HG03135 (cell line): ENCODE measurements around the gene TMEFF1.
"Not testable (repeated sequence)": the region's sequence is repeated elsewhere in the genome, so short reads cannot be mapped to it uniquely, and the experiment has no call there.

ENCODE experiments used
- ATAC-seq: cut with Tn5 transposase; IDR thresholded peaks from one replicate; pipeline ENCODE4 v1.9.1; 2021; ENCODE audit warnings: mild to moderate bottlenecking, moderate library complexity; ENCODE audit not compliant: unreplicated experiment

TMEFF1 gene

DNA sequence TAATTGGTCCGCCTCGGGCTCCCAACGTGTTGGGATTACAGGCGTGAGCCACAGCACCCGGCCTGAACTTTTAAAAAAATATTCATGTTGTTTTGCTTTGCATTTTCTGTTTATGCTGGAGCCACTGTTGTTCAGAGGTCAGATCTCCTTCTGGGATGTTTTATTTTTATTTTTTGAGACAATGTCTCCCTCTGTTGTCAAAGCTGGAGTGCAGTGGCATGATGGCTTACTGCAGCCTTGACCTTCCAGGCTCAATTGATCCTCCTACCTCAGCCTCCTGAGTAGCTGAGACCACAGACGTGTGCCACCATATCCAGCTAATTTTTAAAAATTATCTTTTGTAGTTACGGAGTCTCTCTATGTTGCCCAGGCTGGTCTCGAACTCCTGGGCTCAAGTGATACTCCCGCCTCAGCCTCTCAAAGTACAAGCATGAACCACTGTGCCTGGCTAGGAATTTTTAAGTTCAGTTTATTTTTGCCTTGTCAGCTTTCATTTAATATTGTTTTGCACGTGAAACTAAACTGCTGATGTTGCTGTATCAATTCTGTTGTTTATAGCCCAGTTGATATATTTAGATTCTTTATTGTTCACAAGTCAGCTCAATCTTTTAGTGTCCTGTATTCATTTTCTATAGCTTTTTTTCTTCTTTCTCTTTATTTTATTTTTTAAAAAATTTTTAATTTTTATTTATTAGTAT, 13.7 kb downstream of the TMEFF1 start:
- no peak for ATAC-seq

DNA sequence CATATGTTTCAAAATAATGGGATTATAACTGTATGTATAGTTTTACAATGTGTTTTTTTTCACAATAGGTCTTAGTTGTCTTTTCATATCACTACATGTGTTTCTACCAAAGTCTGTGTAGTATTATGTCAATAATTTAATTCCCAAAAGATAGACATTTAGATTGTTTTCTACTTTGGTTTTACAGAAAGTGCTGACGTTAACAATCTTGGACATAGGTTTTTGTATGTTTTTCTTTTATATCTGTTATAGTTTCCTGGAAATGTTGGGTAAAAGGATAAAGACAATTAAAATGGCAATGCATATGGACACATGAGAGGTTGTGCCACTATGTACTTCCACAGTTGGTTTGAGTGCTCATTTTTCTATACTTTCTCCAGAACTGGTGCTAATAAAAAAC, 15.2 kb downstream of the TMEFF1 start:
- no peak for ATAC-seq

DNA sequence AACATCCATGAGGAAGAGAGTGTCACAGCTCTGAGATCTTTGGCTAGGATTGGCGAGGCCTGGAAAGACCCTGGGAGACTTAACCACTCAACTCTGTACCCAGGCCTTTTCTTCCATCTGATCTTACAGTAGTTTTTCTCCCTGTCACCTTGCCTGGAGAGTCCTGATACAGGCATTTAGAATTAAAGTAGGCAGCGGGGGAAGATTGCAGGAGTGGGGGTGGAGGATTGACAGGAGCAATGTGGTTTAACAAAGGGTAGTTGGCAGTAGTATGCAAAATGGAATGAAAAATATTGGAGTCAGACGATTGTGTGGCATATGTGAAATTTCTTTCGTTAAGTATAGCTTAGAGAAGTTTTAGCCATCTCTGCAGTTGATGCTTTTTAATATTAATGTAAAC, 16.9 kb downstream of the TMEFF1 start:
- ATAC-seq: no peak

DNA sequence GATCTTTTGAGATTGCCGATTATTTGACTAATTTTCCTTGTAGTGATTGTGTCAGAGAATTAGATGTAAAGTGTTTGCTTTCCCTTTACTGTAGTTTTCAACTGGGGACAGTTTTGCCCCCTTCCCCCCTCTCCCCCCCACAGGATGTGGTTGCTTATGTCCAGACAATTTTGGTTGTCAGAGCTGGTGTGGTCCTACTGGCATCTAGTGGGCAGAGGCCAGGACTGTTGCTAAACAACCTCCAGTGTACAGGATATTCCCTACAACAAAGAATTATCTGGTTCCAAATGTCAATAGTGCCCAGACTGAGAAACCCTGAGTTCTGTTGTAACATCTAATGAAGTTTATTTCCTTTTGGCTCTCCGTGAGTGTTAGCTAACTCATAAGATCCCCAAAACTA, 20.0 kb downstream of the TMEFF1 start:
- no peak for ATAC-seq

DNA sequence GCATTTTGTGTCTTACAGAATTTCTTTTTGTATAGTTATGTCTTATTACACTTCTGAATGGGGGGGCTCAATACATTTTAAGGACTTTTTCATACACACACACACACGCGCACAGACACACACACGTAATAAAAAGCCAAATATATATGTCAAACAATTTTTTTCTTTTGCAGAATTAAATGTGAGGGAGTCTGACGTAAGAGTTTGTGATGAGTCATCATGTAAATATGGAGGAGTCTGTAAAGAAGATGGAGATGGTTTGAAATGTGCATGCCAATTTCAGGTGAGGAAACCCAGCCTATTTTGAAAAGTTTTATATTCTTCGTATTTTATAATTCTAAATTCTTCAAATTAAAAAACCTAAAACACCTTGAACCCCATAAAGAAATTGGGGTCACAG, 25.6 kb downstream of the TMEFF1 start:
- ATAC-seq: no peak

DNA sequence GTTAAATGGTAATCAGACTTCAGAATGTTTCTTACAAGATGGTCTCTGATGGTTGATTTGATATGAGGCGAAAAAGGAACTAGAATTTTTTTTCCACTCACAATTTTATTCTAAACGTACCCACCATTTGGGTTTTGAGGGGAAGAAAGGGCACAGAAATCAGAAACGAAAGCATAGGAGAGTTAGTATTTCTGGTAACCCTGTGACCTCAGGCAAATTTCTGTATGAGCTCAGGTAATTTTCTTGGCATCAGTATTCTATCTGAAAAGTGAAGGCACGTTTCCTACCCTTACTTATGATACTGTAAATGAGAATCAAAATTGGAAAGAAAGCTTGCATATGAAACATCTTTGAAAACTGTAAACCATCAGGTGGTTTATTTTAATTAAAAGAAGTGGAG, 26.5 kb downstream of the TMEFF1 start:
- ATAC-seq: no peak

DNA sequence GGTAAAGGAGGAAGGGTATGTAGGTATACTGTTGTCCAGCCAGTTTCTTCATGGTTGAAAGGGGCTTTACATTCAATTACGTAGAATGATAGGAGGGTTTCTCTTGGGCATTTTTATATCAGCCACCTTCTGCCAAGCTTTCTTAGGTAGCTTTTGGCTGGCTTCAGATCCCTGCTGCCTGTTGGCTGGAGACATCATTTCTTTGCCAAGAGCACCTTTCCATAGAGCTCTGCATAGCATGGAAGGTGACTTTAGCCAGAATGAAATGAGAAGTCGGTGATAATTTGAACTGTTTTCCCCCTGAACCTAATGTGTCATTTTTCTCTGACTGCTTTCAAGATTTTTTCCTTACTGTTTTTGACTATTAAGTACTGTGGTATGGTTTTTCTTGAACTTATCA, 26.9 kb downstream of the TMEFF1 start:
- ATAC-seq: no peak

DNA sequence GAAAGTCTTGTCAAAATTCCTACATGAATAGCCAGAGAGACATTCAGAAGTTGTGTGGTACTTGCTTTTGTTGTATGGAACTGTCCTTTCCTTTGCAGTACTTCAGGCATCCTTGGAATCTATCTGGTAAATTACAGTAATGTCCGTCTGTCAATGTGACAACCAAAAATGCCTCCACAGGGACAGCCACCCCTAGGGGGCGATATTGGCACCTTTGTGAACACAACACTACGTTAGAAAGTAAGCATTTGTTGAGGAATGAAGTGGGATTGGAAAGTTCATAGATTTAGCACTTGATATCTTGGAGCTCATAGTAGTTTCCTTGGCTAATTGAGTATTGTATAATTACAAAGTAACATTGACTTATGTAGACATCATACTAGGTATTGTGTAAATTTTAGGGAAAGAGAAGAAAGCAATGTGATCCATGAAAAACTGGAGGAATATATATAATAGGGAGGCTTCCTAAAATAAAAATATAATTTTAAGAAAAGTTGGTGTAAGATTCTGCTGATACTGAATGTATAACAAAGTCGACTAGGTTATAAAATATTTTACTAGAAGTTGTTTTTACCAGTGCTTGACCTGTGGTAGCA, 32.7 kb downstream of the TMEFF1 start:
- no peak for ATAC-seq

DNA sequence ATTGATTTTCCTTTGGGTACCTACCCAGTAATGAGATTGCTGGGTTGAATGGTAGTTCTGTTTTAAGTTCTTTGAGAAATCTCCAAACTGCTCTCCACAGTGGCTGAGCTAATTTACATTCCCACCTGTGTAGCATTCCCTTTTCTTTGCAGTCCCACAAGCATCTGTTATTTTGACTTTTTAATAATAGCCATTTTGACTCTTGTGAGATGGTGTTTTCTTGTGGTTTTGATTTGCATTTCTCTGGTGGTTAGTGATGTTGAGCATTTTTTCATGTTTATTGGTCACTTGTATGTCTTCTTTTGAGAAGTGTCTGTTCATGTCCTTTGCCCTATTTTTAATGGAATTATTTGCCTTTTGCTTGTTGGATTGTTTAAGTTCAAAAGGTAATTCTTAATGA, 34.4 kb downstream of the TMEFF1 start:
- ATAC-seq: not testable (repeated sequence)

DNA sequence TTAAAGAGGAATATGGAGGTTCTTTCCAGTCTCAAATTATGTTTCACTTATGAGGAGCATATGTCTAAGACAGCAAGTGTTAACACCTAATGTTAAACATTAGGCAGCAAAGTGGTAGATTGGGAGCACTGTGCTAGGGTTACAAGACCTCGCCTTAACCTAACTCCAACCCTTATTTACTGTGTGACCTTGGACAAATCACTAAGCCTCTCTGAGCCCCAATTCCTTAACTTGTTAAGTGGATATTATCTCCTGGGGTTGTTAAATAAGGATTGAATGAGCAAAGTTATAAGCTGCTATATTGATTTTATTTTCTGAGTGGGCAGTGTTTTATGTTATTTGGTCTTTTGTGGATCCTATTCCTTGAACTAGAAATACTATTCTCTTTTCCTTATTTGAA, 38.3 kb downstream of the TMEFF1 start:
- no peak for ATAC-seq

DNA sequence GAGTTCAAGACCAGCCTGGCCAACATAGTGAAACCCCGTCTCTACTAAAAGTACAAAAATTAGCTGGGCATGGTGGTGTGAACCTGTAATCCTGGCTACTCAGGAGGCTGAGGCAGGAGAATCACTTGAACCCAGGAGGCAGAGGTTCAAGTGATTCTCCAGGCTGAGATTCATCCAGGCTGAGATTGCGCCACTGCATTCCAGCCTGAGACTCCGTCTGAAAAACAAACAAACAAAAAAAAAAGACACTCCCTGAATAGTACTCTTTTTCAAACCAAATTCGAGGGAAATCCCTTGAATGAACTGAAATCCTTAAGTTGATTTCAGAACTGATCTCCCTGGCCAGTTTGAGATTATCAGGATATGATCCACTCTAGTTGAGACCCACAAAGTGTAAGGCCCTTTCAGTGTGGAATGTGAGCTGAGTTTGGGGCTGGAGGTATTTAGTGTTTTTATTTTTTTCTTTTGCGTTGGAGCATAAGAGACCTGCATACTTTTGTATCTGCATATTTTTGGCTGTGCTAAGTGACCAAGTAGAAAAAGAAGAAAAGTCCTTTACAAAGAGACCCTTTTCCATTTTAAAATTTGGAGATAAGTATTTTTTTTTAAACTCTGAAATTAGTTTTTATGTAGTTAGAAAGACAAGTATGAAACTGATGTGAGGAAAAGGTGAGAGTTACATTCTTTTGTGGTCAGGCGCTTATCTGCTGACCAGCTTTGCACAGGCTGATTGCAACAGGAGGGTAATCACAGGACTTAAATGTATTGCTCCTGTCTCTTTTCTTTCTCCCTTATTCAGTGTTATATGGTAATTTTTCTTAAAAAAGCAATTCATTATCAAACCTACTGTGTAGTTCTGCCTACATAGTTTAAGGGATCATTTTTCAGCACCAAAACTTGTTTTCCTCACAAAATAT, 42.9 kb downstream of the TMEFF1 start:
- no peak for ATAC-seq

DNA sequence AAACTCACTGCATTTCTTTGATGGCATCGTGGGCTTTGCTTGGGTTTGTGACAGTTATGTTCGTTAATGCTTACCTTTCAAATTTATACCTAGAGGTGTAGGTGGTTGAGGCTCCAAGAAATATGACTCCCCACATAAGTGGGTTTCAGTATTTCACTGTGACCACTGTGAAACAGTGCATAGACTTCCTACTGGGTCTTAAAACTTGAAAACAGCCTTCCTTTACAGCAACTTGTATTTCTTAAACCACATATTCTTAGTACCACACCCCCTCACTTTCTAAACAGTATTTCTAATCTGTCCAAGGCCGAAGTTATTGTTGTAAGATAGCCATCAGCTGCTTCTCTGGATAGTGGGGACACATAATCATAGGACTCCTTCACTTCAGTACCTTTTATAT, 48.3 kb downstream of the TMEFF1 start:
- no peak for ATAC-seq

DNA sequence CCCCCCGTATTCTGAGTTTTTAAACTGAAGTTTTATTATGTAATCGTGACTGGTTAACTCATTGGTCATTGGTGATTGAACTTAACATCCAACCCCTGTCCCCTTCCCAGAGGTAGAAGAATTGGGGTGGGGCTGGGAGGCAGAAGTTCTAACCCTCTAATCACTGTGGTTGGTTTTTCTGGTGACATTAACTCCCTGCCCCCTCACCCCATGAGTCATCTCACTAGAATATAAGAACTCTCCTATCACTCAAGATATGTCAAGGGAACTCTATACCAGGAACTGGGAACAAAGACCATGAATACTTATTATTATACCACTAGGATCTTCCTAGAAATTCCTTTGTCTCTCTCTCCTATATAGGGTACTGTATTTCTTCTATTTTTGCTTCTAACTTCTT, 52.6 kb downstream of the TMEFF1 start:
- no peak for ATAC-seq

DNA sequence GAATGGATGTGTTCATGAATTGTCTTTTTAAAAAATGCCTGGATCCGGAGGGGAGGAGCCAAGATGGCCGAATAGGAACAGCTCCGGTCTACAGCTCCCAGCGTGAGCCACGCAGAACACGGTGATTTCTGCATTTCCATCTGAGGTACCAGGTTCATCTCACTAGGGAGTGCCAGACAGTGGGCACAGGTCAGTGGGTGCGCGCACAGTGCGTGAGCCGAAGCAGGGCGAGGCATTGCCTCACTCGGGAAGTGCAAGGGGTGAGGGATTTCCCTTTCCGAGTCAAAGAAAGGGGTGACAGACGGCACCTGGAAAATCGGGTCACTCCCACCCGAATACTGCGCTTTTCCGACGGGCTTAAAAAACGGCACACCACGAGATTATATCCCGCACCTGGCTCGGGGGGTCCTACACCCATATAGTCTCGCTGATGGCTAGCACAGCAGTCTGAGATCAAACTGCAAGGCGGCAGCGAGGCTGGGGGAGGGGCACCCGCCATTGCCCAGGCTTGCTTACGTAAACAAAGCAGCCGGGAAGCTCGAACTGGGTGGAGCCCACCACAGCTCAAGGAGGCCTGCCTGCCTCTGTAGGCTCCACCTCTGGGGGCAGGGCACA, 54.3 kb downstream of the TMEFF1 start:
- ATAC-seq: not testable (repeated sequence)

DNA sequence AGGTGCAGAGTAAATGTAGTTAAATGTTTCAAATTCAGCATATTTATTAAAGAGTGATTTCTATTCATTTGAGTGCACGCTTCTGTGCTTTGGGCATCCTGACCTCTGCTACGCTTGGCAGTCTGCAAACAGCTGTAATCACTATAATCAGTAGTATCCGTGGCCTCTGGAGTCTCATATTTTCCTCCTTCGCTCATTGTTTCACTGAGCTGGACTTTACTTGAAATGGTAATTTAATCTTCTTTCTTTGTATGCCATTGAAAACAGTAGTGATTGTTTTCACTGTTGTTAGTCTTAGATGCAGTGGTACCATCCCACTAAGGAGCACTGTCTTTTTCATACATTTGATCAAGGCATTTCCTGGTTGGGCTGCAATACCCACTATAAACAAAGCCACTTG, 61.5 kb downstream of the TMEFF1 start:
- ATAC-seq: no peak

DNA sequence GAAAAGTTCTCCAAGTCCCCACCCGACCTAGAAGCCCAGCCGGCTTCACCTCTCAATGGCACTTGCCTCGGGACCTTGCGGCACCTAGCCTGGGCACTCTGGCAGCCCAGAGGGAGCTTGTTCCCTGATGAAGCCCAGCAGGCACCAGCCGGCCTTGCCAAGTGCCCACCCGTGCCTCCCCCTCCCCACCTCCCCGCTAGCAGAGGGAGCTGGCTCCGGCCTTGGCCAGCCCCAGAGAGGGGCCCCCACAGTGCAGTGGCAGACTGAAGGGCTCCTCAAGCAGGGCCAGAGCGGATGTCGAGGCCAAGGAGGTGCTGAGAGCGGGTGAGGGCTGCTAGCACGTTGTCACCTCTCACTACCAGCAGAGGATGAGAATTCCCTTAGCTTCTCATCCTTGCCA, 67.4 kb downstream of the TMEFF1 start:
- no peak for ATAC-seq

DNA sequence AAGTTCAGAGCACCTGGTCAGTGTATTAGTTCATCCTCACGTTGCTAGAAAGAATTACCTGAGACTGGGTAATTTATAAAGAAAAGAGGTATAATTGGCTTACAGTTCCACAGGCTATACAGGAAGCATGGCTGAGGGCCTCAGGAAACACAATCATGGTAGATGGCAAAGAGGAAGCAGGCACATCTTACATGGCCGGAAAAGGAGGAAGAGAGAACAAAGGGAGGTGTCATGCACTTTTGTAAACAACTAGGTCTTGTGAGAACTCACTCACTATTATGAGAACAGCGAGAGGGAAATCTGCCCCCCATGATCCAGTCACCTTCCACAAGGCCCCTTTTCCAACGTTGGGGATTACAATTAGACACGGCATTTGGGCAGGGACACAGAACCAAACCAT, 76.1 kb downstream of the TMEFF1 start:
- no peak for ATAC-seq

DNA sequence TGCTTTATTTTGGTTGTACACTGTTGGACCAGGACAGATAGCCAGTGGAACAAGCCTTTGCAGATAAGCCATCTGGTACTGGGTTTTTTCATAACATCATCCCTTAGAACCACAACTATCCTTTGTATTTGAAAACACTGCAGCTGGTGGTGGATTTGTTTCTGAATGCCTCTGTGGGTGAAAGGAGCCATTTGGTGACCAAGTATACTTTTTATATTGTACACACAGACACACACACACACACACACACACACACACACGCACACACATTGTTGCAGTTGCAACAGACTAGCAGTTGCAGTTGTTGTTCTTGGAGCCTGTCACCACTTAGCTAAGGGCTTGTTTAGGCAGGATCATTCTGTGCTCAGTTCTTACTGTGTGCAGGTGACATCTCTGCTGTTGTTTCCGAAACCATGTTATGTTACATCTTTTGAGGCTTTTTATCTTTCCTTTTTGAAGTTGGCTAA, 82.0 kb downstream of the TMEFF1 start:
- ATAC-seq: no peak

DNA sequence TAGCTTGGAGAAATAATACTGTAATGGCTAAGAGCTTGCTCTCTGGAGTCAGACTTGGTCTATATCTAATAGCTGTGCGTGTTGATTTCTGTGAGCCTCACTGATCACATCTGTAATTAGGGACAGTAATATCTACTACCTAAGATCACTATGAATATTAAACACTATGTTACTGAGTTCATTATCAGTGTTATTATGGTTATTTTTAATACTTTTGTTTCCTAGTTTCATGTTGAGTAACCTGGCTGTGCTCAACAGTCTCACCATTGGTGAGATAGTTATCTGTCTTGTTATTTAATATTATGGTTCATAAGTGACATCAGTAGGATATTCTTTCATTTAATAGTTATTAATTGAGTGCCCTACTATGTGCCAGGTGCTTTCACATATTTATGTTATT, 82.5 kb downstream of the TMEFF1 start:
- ATAC-seq: peak; percentile 70

DNA sequence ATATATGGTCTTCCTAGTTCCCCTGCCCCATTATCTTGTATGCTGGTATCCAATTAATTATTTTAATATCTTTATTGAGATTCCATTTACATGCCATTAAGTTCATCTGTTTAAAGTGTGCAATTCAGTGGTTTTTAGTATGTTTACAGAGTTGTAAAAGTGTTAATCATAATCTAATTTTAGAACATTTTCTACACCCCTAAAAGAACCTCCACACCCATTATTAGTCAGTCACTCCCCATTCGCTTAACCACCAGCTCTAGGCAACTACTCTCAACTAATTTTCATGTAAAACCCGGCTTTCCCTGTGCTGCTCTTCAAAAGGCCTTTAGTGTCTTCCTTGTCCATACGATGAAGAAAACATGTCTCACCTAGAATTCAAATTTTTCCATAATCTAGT, 84.1 kb downstream of the TMEFF1 start:
- ATAC-seq: no peak

DNA sequence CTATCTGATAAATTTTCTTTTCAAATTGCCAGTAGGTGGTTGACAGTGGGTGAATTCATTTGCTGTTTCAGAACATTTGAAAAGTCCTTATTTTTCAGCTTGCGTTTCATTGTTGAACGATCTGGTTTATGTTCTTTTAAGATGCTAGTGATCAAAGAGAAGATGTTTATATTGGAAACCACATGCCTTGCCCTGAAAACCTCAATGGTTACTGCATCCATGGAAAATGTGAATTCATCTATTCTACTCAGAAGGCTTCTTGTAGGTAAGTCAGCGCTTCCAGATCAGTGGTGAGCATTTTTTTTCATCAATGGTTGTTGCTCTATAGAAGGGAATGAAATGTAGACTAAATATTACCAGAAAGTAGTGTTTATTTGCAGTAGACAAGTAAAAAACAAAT, 88.3 kb downstream of the TMEFF1 start:
- no peak for ATAC-seq
